Fibroblast of villous mesenchyme (primary cell): ENCODE data around the gene MPO. TPM values are rescaled to one million over a fixed set of nuclear protein-coding genes. Genes with fewer than 3 reads are reported as not detected.
A peak's percentile ranks its signal among the peaks of the same experiment; 100 is the strongest.

Experiments
- DNase-seq: peaks from one replicate; pipeline ENCODE4 v3.0.0-alpha.2; 2010; ENCODE audit warnings: low read depth
- H3K4me3 ChIP-seq: 2 replicates; pipeline ENCODE4 v1.5.1; 2011; ENCODE audit warnings: low read depth, mild to moderate bottlenecking, low read length
- CTCF ChIP-seq: IDR thresholded peaks from 2 replicates; pipeline ENCODE4 v1.5.1; 2012; ENCODE audit warnings: low read depth, mild to moderate bottlenecking, low read length; ENCODE audit not compliant: insufficient read depth
- total RNA-seq: library from RNA; depleted of rRNA; stranded (reverse); fragments of >200 nt; gene quantifications from 2 replicates; pipeline ENCODE4 v1.2.3, GENCODE V29; 2012

MPO gene, protein sequence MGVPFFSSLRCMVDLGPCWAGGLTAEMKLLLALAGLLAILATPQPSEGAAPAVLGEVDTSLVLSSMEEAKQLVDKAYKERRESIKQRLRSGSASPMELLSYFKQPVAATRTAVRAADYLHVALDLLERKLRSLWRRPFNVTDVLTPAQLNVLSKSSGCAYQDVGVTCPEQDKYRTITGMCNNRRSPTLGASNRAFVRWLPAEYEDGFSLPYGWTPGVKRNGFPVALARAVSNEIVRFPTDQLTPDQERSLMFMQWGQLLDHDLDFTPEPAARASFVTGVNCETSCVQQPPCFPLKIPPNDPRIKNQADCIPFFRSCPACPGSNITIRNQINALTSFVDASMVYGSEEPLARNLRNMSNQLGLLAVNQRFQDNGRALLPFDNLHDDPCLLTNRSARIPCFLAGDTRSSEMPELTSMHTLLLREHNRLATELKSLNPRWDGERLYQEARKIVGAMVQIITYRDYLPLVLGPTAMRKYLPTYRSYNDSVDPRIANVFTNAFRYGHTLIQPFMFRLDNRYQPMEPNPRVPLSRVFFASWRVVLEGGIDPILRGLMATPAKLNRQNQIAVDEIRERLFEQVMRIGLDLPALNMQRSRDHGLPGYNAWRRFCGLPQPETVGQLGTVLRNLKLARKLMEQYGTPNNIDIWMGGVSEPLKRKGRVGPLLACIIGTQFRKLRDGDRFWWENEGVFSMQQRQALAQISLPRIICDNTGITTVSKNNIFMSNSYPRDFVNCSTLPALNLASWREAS
- total RNA-seq: not detected in 2 replicates

GRCh38 chr17:58280480-58281217, at the start of gene MPO:
MPO (minus strand) TSS chr17:58280935; CDS start chr17:58280758, 177 bp downstream.
- DNase-seq: no peak
- no peak for TF ChIP-seq CTCF
- no peak within 1 kb of the TSS for H3K4me3 ChIP-seq

DNA sequence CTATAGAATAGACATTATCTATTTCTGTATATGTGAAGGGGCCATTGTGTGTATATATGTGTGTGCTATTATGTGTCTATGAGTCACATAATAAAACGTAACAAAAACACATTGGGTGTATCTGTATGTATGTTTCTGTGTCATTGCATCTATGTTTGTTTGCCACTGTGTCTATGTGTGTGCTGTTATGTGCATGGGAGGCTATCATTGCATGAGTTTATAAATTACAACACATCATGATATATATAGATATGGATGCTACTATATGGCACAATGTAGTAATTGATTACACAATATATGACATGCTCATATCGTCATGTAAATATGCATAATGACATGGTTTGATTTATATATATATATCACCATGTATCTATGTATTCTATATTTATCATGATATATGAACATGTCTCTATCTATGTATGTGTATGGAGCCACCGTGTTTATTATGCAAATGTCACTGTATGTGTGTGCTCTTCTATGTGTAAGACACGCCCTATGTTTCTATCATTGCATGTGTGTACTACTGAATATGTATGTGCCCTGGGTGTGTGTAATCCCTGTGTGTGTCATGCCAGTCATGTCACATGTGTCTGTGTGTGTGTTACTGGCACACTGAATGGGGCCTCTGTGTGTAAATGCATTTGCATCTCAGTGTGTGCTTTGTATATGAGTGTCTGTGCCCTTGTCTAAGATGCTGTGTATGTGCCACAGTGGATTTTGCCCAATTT, 49.2 kb upstream of the MPO start:
- TF ChIP-seq CTCF: no peak
- H3K4me3 ChIP-seq: no peak overlapping the region
- DNase-seq: no peak

DNA sequence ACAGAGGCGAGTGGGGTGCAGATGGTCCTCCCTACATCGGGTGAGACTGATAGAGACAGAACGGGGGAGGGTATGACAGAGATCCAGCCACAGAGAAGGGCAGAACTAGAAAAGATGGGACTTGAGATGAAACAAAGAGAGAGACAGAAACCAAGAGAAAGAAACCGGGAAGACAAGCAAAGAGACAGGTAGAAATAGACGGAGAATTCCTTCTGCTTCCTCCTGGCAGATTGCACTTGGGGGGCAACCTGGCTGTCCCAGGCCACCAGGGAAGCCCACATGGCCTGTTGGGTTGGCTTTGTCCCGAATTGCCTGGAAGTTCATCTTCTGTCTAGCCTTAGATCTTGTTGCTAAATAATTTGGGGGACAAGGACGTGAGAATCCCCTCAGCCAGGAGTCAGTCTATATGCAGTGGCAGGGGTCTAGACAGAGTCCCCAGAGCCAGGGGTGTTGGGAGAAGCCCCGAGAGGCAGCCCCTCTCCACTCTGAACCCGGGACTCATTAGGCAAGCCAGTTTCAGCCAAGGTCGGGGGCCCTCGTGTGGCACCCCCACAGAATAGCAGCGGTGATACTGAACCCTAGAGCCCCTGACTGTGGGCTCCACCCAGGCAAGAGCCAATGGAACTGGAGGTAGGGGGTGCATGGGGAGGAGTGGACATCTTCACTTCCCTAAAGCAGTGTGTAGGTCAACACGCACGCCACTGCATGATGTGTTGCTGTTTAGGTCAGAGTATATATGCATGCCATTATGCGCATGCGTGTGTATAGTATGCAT, 48.5 kb upstream of the MPO start:
- DNase-seq: no peak
- H3K4me3 ChIP-seq: no peak overlapping the region
- peak; percentile 24 for TF ChIP-seq CTCF

DNA sequence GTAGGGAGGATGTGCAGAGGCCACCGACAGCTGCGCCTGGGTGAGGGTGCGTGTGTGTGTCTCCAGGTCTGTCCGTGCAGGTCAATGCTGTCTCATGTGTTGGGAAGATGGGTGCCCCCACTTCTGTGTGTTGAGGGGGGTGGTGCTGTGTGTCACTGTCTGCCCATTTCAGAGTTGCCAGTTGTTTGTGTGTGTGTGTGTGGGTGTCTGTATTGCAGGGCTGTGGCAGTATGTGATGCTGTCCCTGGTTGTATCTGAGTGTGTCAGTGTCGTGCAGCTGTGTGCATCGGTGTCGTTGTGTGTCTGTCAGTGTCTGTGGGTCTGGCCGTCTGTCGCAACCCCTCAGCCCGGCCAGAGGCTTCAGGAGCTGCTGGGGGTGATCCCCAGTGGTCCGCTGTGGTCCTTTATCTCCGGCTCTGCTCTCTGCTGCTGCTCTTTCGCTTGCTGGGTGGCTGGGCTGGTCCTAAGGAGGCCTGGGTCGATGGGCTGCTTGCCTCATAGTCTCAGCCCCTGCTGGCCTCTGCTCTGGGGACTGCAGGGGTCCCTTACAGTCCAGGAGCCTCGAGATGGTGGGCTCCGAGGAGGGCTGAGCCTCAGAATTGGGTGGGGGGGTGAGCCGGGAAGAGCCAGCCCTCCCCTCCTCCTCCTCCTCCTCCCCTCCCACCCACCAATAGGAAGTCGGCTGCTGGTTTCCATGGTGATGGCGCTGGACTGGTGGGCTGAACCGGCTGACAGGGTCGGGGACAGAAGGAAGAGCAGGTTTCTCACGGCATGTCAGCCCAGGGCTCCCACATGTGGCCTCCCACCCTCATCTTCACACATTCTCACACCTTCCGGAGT, 47.7 kb upstream of the MPO start, which contains the start of gene TSPOAP1:
Gene TSPOAP1 (minus strand): TSS at position 601 of the 840 bp plus-strand sequence. CDS start 875 bp downstream, outside the sequence.
- no peak for TF ChIP-seq CTCF

DNA sequence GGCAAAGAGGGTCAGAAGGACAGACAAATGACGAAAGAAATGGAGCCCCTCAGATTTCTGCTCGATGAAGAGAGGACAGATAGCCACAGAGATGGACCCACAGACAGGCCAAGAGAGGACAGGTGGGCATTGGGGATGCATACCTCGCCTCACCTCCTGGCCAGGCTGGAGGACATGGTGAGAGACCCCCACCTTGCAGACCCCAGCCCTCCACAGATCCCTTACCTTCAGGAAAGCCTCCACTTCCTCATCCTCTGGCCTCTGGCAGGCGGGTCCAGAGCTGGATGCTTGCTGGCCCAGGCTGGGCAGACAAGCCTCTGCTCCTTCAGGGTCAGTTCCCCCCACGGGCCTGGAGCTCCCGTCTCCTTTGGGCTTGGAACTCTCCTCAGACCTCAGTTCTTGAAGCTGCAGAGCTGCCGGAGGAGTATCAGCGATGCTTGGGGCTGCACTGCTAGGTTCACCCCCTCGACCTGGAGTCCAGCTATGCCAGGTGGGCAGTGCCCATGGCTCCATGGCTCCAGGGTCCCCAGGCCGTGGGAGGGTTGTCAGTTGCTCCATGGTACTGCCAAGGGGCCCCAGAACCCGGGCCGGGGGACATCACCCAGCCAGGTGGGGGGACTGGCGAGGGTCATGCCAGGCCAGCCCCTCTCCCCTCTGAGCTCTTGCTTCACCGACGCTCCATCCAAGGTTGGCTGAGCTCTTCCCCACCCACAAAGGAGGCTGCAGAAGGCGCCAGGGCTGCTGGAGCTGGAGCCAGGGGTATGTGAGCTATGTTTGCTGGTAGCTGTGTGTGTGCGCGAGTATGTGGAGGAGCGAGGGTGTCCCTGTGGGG, 46.8 kb upstream of the MPO start:
- no peak for DNase-seq
- TF ChIP-seq CTCF: no peak

More for the DNA sequence above, 47.7 kb upstream of the MPO start, which contains the start of gene TSPOAP1:
- no peak for DNase-seq
- no peak within 1 kb of the TSS for H3K4me3 ChIP-seq

More for the DNA sequence above, 46.8 kb upstream of the MPO start:
- H3K4me3 ChIP-seq: no peak overlapping the region
